ENCODE results near the gene CSKMT. TPM values are rescaled to one million over a fixed set of nuclear protein-coding genes. Genes with fewer than 3 reads are reported as not detected.
"Not testable (repeated sequence)": the region's sequence is repeated elsewhere in the genome, so short reads cannot be mapped to it uniquely, and the experiment has no call there.

The CSKMT gene
- total RNA-seq, 1 experiment from 2014 or later: 63.5 TPM

DNA sequence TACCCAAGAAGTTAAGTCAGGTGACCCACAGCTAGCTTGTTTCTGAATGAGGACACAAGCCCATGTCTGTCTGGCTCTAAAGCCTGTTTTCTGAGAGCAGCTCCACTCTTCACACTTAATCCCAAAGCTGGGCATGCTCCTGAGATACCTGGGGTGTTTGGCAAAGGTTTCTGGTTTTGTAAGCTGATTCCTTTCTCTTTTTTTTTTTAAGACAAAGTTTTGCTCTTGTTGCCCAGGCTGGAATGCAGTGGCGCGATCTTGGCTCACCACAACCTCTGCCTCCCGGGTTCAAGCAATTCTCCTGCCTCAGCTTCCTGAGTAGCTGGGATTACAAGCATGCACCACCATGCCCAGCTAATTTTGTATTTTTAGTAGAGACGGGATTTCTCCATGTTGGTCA, 28.5 kb downstream of the CSKMT start:
- H3K79me2 ChIP-seq (ENCODE audit: insufficient read depth, low read length); H4K20me1 ChIP-seq (ENCODE audit: insufficient read depth); H3K4me2 ChIP-seq (ENCODE audit: low read length); H3K9me2 ChIP-seq (ENCODE audit: insufficient read depth); H3K4me1 ChIP-seq (ENCODE audit: control insufficient read depth in 1 of 2, insufficient read depth in 2 of 2, low read length in 2 of 2); H2AFZ ChIP-seq (ENCODE audit: low read depth, low read length, poor library complexity, severe bottlenecking); H3K4me3 ChIP-seq (replicated peaks in 1 of 2; ENCODE audit: low read depth in 1 of 2, low read length in 2 of 2); ATAC-seq; H3K27ac ChIP-seq (ENCODE audit: low read depth, low read length); BruUV-seq (replicated peaks); H3K9ac ChIP-seq (ENCODE audit: low read length); H3K27me3 ChIP-seq (ENCODE audit: insufficient read depth, low read length); DNase-seq (ENCODE audit: low read depth, low spot score); H3K9me3 ChIP-seq (ENCODE audit: control insufficient read depth in 1 of 2, insufficient read depth in 1 of 2, low read depth in 1 of 2, low read length in 2 of 2): not testable (repeated sequence)
- RAD21 ChIA-PET (ENCODE audit: low non-redundant PET in 1 of 2, low total read pairs in 2 of 2, uncharacterized antibody in 2 of 2, unreplicated experiment in 2 of 2): interaction anchor here in 1 of 2 experiments (0.7 kb wide), 1 partner anchor 95 kb away, joined by 3 read pairs; no protein-coding TSS in a partner anchor
- CTCF ChIA-PET: interaction anchor here (0.8 to 3.7 kb wide), 4 partner anchors 9 to 299 kb away, joined by 4 to 15 read pairs (median 7); no protein-coding TSS in a partner anchor
- peaks cover 19 to 30% of the 10 kb centered on the region in 2 experiments; a peak in 3 of 4 replicates for H3K36me3 ChIP-seq (ENCODE audit: control insufficient read depth in 1 of 2, insufficient read depth in 2 of 2, low read length in 2 of 2)
- POLR2A ChIA-PET: interaction anchor here (2.0 kb wide), 1 partner anchor 29 kb away, joined by 6 read pairs; the partner anchor contains the start of genes C11orf98 and CSKMT
- intact Hi-C loops (cut with micrococcal nuclease): loop anchor here (2.0 to 5.0 kb wide), 2 partner anchors 13 to 296 kb away; no protein-coding TSS in a partner anchor

DNA sequence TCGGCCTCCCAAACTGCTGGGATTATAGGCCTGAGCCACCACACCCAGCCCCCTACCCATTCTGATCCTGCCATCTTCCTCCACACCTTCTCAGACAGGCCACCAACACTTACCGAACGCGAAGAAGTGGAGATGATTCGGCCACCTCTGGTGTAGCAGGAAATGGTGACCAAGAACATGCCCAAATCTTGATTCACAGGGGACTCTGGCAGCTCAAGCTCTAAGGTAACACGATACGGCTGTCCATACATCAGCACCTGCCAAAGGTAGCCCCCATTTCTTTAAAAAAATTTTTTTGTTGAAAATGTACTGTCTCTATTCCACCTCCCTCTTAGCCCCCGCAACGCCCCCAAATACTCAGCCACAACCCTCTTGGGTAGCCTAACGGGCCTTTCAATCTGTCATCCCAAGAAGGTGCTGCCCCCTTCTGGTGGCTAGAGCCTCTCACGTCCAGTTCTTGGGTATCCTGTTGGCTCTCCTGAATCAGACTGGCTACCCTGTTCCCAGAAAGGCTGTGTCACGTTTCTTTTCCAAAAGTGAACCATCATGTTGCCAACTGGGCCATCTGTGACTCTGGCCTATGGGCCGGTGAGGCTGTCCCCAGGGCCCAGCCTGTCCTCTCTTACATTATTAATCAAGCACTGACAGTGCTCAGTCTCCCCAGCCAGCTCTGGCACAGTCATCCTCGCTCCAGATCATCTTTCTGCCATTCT, 29.5 kb downstream of the CSKMT start:
- peak; percentile 72 for DNase-seq (ENCODE audit: low read depth, low spot score)
- Histone ChIP-seq H3K79me2 (ENCODE audit: insufficient read depth, low read length) (no peaks in the 10 kb centered on the region), H2AFZ (ENCODE audit: low read depth, low read length, poor library complexity, severe bottlenecking) (no peak overlapping the region), H3K9me3 (ENCODE audit: control insufficient read depth in 1 of 2, insufficient read depth in 1 of 2, low read depth in 1 of 2, low read length in 2 of 2) (no peaks in the 10 kb centered on the region), H3K9me2 (ENCODE audit: insufficient read depth) (no peaks in the 10 kb centered on the region), H3K4me2 (ENCODE audit: low read length) (no peak overlapping the region), H4K20me1 (ENCODE audit: insufficient read depth) (no peaks in the 10 kb centered on the region), H3K36me3 (ENCODE audit: control insufficient read depth in 1 of 2, insufficient read depth in 2 of 2, low read length in 2 of 2) (peaks cover 19 to 30% of the 10 kb centered on the region in 2 experiments; a peak in 3 of 4 replicates), H3K27ac (ENCODE audit: low read depth, low read length) (peak overlapping the region; percentile 56), H3K9ac (ENCODE audit: low read length) (no peak overlapping the region), H3K4me1 (ENCODE audit: control insufficient read depth in 1 of 2, insufficient read depth in 2 of 2, low read length in 2 of 2) (no peaks in the 10 kb centered on the region), H3K27me3 (ENCODE audit: insufficient read depth, low read length) (no peaks in the 10 kb centered on the region), H3K4me3 (replicated peaks in 1 of 2; ENCODE audit: low read depth in 1 of 2, low read length in 2 of 2) (no peak overlapping the region)
- no TSS peak for BruUV-seq (replicated peaks)
- intact Hi-C loops (cut with micrococcal nuclease): loop anchor here (2.0 to 5.0 kb wide), 2 partner anchors 14 to 297 kb away; no protein-coding TSS in a partner anchor
- TF ChIP-seq RAD21 (IDR thresholded peaks at IDR 0.05; ENCODE audit: low read depth): peak; percentile 80
- TF ChIP-seq, protein P1, sequence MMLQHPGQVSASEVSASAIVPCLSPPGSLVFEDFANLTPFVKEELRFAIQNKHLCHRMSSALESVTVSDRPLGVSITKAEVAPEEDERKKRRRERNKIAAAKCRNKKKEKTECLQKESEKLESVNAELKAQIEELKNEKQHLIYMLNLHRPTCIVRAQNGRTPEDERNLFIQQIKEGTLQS (IDR thresholded peaks at IDR 0.05): no peak
- TF ChIP-seq, protein P2, sequence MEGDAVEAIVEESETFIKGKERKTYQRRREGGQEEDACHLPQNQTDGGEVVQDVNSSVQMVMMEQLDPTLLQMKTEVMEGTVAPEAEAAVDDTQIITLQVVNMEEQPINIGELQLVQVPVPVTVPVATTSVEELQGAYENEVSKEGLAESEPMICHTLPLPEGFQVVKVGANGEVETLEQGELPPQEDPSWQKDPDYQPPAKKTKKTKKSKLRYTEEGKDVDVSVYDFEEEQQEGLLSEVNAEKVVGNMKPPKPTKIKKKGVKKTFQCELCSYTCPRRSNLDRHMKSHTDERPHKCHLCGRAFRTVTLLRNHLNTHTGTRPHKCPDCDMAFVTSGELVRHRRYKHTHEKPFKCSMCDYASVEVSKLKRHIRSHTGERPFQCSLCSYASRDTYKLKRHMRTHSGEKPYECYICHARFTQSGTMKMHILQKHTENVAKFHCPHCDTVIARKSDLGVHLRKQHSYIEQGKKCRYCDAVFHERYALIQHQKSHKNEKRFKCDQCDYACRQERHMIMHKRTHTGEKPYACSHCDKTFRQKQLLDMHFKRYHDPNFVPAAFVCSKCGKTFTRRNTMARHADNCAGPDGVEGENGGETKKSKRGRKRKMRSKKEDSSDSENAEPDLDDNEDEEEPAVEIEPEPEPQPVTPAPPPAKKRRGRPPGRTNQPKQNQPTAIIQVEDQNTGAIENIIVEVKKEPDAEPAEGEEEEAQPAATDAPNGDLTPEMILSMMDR (IDR thresholded peaks at IDR 0.05 in 2 of 3, conservative IDR thresholded peaks at IDR 0.05 in 1 of 3; ENCODE audit: borderline replicate concordance in 1 of 3, insufficient read depth in 1 of 3, low read depth in 2 of 3, low read length in 2 of 3): peak; percentile 86 to 88 (median 87); a peak in 5 of 6 replicates
- TF ChIP-seq POLR2AphosphoS5 (IDR thresholded peaks at IDR 0.05; ENCODE audit: low read depth, low read length): 0 out of 2 replicates have a peak, but pooled peaks have one; percentile 23
- TF ChIP-seq FOSL1 (IDR thresholded peaks at IDR 0.05; ENCODE audit: low read depth): no peak
- ChIA-PET POLR2A (interaction anchor here (1.7 to 2.0 kb wide), 2 partner anchors 26 to 30 kb away, joined by 3 to 6 read pairs; partner anchors contain the start of genes C11orf98 and CSKMT), CTCF (interaction anchor here (0.6 to 3.7 kb wide), 8 partner anchors 8 to 300 kb away, joined by 3 to 15 read pairs (median 4); partner anchors contain the start of gene TUT1), RAD21 (ENCODE audit: low non-redundant PET in 1 of 2, low total read pairs in 2 of 2, uncharacterized antibody in 2 of 2, unreplicated experiment in 2 of 2) (no interaction called here)
- ATAC-seq: peak; percentile 90

Measured in HCT116 (cell line).